ENCODE measurements around the gene RFC4. TPM values are rescaled to one million over a fixed set of nuclear protein-coding genes. Genes with fewer than 3 reads are reported as not detected.
A peak's percentile ranks its signal among the peaks of the same experiment; 100 is the strongest.

The RFC4 gene
- total and polyA plus RNA-seq, 2 of the 13 experiments (the other 11 are each of a cell fraction or from before 2014, with no cell fraction given) = 18.5 to 103 TPM

DNA sequence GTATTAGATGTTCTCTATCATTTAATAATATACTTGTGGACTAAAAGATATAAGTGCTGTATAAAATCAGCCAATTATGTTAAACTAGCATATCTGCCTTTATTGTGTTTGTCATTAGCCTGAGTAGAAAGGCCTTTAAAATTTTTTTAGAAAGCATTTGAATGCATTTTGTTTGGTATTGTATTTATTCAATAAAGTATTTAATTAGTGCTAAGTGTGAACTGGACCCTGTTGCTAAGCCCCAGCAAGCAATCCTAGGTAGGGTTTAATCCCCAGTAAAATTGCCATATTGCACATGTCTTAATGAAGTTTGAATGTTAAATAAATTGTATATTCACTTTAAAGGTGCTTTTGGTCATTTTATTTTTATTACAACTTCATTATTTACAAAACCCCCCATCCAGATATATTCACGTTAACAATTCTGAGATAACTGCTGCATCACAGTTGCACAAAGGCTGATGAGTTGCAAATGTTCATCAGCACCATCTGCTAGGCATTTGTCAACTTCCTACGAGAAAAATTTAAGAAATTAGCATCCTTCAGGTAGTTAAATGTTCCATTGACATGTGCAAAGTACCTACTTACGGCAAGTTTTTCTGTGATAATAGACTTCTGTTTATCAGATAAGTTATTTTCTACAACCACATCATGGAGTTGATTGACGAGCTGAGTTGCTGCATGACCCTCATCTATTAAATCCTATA lies 16.6 kb downstream of the RFC4 start (continued):
- TF ChIP-seq ZNF841 (CRISPR knock-in tag; IDR thresholded peaks at IDR 0.05; ENCODE audit: borderline replicate concordance) = 0 out of 2 replicates have a peak, but pooled peaks have one; percentile 30
- 0 out of 2 replicates have a peak, but pooled peaks have one; percentile 1 for TF ChIP-seq MIXL1 (CRISPR knock-in tag; IDR thresholded peaks at IDR 0.05)
- TF ChIP-seq, protein P1, sequence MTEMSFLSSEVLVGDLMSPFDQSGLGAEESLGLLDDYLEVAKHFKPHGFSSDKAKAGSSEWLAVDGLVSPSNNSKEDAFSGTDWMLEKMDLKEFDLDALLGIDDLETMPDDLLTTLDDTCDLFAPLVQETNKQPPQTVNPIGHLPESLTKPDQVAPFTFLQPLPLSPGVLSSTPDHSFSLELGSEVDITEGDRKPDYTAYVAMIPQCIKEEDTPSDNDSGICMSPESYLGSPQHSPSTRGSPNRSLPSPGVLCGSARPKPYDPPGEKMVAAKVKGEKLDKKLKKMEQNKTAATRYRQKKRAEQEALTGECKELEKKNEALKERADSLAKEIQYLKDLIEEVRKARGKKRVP (CRISPR knock-in tag; IDR thresholded peaks at IDR 0.05) = peak in 1 of 2 experiments; percentile 32; a peak in 1 of 4 replicates
- no peak for TF ChIP-seq WIZ (CRISPR knock-in tag; IDR thresholded peaks at IDR 0.05)
- no peak for TF ChIP-seq HDAC2 (CRISPR knock-in tag; IDR thresholded peaks at IDR 0.05)
- TF ChIP-seq, protein P2, sequence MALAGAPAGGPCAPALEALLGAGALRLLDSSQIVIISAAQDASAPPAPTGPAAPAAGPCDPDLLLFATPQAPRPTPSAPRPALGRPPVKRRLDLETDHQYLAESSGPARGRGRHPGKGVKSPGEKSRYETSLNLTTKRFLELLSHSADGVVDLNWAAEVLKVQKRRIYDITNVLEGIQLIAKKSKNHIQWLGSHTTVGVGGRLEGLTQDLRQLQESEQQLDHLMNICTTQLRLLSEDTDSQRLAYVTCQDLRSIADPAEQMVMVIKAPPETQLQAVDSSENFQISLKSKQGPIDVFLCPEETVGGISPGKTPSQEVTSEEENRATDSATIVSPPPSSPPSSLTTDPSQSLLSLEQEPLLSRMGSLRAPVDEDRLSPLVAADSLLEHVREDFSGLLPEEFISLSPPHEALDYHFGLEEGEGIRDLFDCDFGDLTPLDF (CRISPR knock-in tag; IDR thresholded peaks at IDR 0.05) = no peak
- no peak for TF ChIP-seq CBX5 (CRISPR knock-in tag; IDR thresholded peaks at IDR 0.05; ENCODE audit: borderline replicate concordance)
- no peak for TF ChIP-seq PHB2 (IDR thresholded peaks at IDR 0.05; ENCODE audit: partially characterized antibody)
- no peak for TF ChIP-seq ZBTB38 (CRISPR knock-in tag; IDR thresholded peaks at IDR 0.05)
- no peak; the same call in 1 of the 2 replicates for TF ChIP-seq TMF1 (CRISPR knock-in tag; IDR thresholded peaks at IDR 0.05; ENCODE audit: low read depth)
- TF ChIP-seq ZNF614 (CRISPR knock-in tag; IDR thresholded peaks at IDR 0.05; ENCODE audit: borderline replicate concordance) = no peak
- TF ChIP-seq MXI1 (IDR thresholded peaks at IDR 0.05; ENCODE audit: borderline replicate concordance, low read depth, low read length) = no peak
- peak; percentile 74 for TF ChIP-seq RBFOX2 (IDR thresholded peaks at IDR 0.05; ENCODE audit: low read depth, low read length)
- no peak for TF ChIP-seq ZSCAN29 (CRISPR knock-in tag; conservative IDR thresholded peaks at IDR 0.05)
- TF ChIP-seq, protein P3, sequence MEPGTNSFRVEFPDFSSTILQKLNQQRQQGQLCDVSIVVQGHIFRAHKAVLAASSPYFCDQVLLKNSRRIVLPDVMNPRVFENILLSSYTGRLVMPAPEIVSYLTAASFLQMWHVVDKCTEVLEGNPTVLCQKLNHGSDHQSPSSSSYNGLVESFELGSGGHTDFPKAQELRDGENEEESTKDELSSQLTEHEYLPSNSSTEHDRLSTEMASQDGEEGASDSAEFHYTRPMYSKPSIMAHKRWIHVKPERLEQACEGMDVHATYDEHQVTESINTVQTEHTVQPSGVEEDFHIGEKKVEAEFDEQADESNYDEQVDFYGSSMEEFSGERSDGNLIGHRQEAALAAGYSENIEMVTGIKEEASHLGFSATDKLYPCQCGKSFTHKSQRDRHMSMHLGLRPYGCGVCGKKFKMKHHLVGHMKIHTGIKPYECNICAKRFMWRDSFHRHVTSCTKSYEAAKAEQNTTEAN (CRISPR knock-in tag; conservative IDR thresholded peaks at IDR 0.05) = no peak
- no peak for TF ChIP-seq CREB1 (IDR thresholded peaks at IDR 0.05)
- no peak for TF ChIP-seq CREB1 (CRISPR knock-in tag; IDR thresholded peaks at IDR 0.05)
- TF ChIP-seq, protein P4, sequence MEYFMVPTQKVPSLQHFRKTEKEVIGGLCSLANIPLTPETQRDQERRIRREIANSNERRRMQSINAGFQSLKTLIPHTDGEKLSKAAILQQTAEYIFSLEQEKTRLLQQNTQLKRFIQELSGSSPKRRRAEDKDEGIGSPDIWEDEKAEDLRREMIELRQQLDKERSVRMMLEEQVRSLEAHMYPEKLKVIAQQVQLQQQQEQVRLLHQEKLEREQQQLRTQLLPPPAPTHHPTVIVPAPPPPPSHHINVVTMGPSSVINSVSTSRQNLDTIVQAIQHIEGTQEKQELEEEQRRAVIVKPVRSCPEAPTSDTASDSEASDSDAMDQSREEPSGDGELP (IDR thresholded peaks at IDR 0.05; ENCODE audit: borderline replicate concordance, low read depth) = no peak
- TF ChIP-seq, protein P5, sequence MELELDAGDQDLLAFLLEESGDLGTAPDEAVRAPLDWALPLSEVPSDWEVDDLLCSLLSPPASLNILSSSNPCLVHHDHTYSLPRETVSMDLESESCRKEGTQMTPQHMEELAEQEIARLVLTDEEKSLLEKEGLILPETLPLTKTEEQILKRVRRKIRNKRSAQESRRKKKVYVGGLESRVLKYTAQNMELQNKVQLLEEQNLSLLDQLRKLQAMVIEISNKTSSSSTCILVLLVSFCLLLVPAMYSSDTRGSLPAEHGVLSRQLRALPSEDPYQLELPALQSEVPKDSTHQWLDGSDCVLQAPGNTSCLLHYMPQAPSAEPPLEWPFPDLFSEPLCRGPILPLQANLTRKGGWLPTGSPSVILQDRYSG (CRISPR knock-in tag; IDR thresholded peaks at IDR 0.05) = no peak

Data from HepG2 (cell line).